GM12872 (cell line): Measurements from ENCODE around the gene ANGPT4.

ENCODE experiments used
- TF ChIP-seq, protein P1 (sequence below): IDR thresholded peaks from 3 replicates; pipeline ENCODE4 v1.5.1; 2011; ENCODE audit warnings: low read depth, mild to moderate bottlenecking, low read length, moderate library complexity; ENCODE audit not compliant: insufficient read depth

ANGPT4 gene

GRCh38 chr20:871948-872347 is 44.2 kb downstream of the ANGPT4 start:
- TF ChIP-seq, protein P1, sequence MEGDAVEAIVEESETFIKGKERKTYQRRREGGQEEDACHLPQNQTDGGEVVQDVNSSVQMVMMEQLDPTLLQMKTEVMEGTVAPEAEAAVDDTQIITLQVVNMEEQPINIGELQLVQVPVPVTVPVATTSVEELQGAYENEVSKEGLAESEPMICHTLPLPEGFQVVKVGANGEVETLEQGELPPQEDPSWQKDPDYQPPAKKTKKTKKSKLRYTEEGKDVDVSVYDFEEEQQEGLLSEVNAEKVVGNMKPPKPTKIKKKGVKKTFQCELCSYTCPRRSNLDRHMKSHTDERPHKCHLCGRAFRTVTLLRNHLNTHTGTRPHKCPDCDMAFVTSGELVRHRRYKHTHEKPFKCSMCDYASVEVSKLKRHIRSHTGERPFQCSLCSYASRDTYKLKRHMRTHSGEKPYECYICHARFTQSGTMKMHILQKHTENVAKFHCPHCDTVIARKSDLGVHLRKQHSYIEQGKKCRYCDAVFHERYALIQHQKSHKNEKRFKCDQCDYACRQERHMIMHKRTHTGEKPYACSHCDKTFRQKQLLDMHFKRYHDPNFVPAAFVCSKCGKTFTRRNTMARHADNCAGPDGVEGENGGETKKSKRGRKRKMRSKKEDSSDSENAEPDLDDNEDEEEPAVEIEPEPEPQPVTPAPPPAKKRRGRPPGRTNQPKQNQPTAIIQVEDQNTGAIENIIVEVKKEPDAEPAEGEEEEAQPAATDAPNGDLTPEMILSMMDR = no peak

GRCh38 chr20:871436-871835 is 44.7 kb downstream of the ANGPT4 start:
- TF ChIP-seq, protein P1 = no peak

DNA sequence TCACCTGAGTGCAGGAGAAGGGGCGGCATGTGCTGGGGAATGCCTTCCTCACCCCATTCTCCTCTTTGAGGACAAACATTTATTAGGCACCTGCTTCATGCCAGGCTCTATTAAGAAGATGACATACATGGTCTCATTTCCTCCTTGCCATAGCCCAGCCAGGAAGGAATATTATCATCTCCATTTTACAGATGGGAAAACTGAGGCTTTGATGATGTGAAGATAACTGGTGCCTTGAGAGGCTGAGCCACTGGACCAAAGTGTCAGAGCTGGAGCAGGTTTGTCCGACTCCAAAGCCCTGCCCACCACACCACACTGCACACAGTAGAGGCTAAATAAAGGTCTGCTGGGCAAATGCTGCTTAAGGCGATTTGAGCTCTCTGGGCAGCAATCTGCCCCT is 45.4 kb downstream of the ANGPT4 start:
- TF ChIP-seq, protein P1 = no peak

- TF ChIP-seq, protein P1 = no peak
Measured at GRCh38 chr20:869606-870005, 46.5 kb downstream of the ANGPT4 start.

- TF ChIP-seq, protein P1 = no peak
Measured at GRCh38 chr20:868279-868678, 47.9 kb downstream of the ANGPT4 start.

DNA sequence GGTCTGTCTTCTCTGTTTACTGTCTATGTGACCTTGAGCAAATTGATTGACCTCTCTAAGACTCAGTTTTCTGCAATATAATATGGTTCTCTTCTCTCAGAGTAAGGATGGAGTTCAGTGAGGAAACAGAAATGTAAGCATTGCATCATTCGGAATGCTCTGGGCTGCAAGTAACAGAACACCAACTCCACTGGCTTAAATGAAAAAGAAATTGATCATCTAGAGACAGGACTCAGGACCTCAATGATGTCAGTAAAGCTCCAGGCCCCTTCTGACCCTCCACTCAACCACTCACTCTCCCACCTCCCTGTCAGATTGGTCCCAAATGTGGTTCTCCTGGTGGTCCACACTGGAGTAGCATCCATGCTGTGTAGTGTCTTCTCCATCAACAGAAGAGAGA is 50.7 kb downstream of the ANGPT4 start:
- TF ChIP-seq, protein P1 = no peak

GRCh38 chr20:860891-861290 is 55.2 kb downstream of the ANGPT4 start:
- TF ChIP-seq, protein P1 = no peak
